Kidney glomerular epithelial cell (primary cell): Measurements from ENCODE around the gene SLCO2B1.

Experiments
- DNase-seq: peaks from one replicate; lab custom pipeline; 2025; lab: John Stamatoyannopoulos, UW

Gene SLCO2B1

DNA sequence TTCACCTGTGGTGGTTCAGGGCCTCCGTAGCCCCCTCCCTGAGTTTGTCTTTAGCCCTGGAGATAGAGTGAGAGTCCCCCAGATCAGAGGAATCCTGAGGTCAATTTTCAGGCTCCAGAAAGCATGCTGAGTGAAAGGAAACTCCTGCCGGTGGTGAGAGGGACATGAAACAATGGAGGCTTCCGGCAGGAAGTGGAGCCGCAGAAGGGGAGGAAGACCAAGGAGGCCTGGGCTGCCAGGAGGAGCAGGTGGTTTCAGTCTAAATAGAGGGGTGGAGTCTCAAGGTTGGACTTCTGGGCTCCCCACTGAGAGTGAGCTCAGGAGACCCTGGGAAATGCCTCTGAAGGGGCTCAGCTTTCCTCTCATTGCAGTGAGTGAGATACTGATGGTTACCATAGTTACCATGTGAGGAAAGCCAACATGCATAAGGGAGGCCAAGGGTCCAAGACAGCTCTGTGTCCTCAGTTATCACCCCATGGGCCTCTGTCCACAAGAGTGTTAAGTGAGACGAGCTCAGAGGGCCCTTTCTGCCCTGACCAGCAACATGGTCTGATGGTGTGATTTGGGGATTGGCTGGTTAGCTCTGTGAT, 10.7 kb downstream of the SLCO2B1 start:
- no peak for DNase-seq

DNA sequence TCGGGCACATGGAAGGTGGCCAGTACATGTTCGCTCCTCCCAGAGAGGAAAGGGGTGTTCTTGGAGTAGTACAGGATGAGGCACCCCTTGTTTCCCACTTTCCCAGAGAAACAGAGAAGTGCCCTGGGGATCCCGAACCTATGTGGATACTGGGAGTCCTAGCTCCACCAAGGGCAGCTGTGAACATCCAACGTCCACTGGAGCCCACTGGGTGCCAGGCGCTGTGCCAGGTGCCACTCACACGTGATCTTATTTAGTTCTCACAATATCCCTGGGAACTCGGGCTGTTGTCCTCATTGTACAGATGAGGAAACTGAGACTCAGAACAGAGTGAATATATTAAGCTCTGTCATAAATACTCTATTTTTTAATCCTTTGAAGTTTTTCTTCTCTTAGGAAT, 12.0 kb downstream of the SLCO2B1 start:
- DNase-seq: no peak

DNA sequence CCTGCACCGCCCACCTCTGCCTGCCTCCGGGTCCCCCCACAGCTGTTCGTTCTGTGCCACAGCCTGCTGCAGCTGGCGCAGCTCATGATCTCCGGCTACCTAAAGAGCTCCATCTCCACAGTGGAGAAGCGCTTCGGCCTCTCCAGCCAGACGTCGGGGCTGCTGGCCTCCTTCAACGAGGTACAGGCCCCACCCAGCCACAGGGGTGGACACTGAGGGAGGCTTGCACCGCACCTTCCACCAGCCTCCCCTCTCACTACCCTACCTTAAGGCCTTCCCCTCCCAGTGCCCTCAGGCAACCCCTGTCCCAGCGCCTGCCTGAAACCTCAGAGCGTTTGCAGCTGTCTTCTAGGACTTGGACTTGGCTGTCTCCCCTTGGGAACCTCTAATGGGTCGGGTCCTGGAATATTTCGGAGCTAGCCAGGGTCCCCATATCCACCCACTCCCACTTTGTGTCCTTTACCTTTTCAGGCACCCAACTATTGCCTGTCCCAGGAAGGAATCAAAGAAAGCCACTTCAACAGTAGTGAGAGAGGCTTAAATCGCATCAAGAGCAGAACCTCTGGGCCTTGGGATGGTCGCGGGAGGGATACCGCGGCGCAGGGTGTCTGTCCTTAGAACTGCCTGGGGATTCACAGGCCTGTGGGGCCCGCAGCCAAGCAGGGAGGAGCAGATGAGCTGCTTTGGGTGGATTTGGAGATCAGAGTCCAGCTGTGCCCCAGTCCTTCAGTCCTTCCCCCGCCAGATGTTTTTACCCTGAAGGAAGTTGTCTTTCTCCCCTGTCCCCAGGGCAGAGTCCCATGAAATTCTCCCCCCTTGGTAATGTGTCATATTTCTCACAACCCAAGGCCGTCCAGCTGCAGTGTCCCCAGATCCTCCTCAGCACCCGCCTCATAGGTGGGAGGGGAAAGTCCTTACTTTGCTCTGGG, 13.3 kb downstream of the SLCO2B1 start:
- no peak for DNase-seq

DNA sequence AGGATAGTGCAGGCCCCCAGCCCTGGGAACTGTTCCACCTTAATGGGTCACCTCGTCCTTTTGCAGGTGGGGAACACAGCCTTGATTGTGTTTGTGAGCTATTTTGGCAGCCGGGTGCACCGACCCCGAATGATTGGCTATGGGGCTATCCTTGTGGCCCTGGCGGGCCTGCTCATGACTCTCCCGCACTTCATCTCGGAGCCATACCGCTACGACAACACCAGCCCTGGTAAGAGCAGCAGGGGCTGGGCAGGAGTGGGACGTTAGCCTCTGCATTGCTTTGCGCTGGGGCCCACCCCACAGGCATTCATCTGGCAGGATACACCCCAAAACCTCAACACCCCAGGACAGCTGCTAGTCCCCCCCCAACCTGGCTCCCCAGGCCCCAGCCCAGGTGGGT, 14.8 kb downstream of the SLCO2B1 start:
- DNase-seq: no peak

DNA sequence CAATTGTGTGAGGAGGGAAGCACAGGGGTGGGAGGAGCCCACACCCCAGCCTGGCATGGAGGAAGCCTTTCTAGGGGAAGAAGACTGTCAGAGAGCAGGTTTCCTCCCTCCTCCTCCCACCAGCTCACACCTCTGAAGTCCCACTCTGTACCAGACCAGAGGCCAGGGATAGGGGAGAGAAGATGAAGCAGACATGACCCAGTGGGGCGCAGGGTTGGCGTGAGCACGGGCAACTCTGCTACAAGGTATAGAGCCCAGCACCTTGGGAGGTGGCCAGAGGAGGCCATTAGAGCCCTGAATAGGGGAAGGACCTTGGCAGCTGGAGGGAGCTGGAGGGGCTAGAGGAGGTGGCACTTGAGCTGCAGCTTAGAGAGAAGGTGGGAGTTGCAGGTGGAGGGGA, 15.9 kb downstream of the SLCO2B1 start:
- no peak for DNase-seq

DNA sequence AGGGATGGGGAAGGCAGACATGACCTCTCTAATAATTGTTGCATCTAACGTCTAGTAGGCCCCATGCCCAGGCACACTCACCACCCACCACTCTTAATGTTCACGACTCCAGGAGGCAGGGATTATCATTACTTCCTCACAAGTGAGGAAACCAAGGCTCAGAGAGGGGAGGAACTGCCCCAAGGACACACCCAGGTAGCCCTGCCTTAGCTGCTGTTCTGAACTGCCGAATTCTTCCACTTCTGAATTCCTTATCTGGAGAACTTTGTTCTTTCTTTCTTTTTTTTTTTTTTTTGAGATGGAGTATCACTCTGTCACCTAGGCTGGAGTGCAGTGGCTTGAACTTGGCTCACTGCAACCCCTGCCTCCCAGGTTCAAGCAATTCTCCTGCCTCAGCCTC, 16.7 kb downstream of the SLCO2B1 start:
- no peak for DNase-seq

DNA sequence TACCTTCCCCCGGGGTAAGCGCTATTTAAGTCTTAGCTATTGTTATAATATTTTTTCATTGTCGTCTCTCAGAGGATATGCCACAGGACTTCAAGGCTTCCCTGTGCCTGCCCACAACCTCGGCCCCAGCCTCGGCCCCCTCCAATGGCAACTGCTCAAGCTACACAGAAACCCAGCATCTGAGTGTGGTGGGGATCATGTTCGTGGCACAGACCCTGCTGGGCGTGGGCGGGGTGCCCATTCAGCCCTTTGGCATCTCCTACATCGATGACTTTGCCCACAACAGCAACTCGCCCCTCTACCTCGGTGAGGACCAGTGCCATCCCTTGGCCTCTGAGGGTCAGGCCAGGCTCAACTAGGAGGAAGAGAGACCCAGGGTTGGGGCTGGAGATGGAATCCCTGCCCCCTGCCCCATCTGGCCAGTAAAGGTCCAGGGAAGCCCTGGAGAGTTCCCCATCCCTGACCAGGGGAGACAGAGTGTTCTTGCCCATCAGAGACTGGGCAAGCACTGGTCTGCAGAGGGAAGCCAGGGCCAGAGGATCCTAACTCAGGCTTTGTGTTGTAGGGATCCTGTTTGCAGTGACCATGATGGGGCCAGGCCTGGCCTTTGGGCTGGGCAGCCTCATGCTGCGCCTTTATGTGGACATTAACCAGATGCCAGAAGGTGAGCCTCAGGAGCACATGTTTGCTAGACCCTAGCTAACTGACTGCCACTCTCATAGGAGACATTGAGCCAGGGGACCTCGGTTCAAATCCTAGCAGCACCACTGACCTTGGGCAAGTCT, 18.4 kb downstream of the SLCO2B1 start:
- DNase-seq: no peak

DNA sequence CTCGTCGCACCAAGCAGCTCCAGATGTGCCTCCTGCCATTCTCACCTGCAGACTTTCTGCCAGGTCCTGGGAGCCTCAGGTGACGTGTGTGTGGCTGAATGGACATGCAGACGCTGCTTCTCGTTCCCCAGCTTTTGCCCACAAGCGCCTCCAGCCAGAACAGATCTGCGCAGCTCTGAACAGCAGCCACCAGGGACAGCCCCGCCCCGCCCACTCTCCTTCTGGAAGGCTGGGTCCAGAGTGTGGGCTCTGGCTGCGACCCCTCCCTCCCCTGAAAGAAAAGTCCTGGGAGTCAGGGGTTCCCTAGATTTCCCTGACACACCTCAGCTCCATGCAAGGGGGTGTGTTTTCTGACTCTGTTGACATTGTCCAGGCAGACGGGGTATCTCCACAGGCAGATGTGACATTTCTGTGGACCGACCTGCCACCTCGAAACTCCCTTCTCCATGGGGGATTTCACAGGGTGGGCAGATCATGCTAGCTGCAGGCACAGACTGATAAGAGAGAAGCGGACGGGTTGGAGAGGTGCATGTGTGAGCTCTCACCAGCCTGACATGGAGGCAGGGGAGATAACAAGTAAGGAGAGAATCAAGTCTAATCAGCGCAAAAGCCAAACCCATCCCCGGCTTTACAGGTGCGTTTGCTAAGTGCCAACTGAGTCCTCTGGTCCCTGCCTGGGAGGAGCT, 19.8 kb downstream of the SLCO2B1 start:
- DNase-seq: no peak

DNA sequence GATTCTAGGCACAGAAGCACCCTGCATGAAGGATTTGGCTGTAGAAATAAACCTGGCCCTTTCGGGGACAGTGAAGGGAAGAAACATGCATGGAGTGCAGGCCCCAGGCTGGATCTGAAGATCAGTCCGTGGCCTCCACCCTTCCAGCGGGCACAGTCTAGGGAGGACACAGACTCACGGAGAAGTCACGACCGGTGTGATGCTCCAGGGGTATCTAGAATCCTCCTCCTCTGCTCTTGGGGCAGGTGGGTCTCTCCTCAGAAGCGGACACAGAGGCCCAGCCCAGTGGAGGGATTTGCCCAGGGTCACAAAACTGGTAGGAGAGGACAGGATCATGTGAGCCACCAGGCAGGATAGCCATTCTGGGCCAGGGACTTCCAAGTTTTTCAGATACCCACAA, 22.4 kb downstream of the SLCO2B1 start:
- no peak for DNase-seq

DNA sequence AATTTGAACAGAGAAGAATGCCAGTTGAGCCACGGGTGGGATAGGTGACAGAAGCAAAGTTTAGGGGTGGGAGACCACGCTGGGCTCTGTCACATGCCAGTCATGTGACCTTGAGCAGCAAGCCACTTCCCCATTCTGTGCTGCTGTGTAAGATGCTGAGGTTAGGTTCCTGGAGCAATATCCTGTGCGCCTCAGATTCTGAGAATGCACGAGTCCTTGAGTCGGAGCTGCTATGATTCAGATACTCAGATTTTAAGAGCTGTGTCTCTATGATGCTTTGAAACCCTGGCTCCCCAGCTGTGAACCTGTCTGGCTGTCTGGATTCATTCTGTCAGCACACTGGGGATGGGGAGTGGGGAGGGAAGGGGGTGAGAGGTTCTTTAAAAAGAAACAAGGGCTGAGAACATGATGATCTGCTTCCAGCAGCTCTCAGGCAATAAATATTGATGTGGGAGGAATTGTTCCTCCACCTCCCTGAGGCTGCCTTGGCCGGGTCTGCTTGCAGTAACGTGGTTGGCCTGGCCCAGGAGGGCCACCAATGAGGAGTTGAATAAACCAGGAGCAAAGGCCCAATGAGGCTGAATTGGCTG, 24.0 kb downstream of the SLCO2B1 start:
- no peak for DNase-seq

DNA sequence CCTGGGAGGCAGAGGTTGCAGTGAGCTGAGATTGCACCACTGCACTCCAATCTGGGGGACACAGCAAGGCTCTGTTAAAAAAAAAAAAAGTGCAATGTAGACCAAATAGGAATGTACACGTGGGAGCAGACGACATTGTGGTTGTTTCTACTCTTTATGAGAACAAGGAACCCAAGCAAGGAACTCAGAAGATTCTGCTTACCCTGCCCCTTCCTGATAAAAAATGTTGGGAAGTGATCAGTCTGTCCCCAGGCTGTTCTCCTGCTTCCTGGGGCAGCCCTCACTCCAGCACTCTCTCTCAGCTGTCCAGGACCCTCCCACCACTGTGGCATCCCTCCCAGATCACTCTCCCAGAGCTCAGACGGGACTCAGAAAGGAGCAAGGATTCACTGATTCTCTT, 31.8 kb downstream of the SLCO2B1 start:
- DNase-seq: no peak

DNA sequence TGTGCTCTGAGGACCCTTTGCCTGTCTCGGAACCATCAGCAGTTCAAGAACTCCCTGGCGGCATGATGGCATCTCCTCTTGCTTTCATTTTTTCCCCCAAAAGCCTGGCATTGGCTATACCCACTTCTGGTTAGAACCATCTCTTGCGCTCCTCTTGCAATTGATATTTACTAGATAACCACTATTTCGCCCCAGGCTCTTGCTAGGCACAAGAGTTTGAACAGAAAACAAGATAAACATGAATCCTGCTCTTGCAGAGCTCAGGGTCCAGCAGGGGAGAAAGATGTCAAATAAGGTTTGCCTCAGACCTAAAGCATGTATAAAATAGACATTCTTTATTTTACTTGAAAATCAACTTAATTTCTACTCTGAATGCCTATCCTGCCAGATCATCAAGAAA, 33.1 kb downstream of the SLCO2B1 start:
- no peak for DNase-seq

DNA sequence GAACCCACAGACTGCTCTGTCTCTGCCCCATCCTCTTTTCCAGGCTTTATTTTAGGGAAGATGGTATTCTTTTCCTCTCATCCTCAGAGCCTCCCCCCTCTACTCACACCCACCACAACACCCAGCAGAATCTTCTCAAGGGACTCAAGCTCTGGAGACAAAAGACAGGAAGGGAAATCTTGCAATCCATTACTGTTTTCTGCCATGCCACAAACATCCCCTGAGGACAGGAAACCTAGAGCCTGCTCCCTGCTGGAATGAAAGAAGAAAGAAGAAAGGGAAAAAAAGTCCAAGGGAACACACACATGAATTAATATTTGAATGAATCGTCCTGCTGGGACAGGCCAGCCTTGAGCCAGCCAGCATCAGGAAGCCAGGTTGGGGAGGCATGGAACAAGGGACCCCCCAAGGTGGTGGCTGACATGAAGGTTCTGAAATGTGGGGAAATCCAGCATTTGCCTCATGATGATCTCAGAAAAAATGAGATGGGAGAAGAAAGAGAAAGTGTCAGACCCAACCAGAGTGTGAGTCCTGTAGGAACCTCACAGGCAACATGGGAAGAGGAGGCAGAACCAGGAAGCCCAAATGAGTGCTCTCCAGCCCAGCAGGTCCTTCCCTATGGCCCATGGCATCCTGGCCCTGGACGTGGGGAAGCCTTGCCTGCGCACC, 34.0 kb downstream of the SLCO2B1 start:
- no peak for DNase-seq

DNA sequence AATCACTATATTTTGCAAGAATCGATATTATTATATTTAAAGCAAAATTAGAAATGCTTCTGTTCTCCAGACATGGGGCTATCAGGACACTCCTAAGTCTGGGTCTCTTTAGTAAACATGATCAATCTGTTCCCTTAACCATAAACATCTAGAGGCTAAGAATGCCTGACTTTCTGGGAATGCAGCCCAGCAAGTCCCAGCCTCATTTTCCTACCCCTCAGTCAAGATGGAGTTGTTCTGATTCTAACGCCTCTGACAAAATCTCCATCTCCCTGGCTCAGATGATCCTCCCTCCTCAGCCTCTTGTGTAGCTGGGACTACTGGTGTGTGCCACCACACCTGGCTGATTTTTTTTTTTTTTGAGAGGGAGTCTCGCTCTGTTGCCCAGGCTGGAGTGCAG, 35.0 kb downstream of the SLCO2B1 start:
- no peak for DNase-seq

DNA sequence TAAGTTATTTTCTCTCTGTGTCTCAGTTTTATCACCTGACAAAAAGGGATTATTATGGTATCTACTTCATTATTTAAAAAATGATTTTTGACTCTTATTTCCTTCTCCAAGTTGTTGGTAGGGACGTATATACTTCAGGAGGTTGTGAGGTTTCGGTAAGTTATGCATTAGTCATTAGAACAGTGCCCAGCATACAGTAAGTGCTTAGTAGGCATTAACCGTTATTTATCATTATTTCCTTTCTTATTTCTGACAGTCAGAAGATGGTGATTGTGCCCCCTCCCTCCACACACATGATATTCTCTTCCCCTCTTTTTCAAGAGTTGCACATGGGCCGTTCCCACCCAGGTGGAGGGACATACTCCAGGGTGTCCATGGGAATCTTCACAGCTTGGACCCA, 36.1 kb downstream of the SLCO2B1 start:
- DNase-seq: no peak

DNA sequence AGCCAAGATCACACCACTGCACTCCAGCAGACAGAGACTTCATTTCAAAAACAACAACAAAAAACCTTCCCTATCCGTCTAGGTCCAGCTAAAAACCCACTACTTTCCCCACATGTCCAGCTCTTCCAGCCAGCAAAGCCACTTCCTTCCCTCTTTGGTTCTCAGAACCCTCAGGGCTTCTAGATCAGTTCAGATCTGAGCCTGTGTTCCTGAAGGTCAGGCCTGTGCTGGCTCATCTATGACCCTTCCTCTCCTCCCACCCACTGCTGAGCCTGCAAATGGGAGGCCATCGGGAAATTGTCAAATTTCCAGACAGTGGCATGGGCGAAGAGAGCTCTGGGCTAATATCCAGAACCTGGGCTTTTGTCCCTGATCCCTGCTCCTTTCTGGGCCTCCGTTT, 37.8 kb downstream of the SLCO2B1 start:
- DNase-seq: no peak

DNA sequence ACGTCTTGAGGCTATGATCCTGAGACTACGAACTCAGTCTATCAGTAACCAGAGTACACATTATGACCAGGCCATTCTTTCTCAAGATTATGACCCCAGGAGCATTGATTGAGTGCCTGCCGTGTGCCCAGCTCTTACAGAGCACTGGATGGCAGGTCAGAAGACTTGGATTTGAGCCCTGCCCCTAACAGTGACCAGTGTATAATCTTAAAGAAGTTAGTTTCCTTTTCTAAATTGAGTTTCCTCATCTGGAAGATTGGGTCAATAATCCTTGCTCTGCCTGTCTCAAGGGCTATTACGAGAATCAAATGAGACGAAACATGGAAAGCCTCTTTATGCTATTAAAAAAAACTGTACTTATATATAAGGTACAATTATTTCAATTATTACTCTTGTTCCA, 38.2 kb downstream of the SLCO2B1 start:
- DNase-seq: no peak

DNA sequence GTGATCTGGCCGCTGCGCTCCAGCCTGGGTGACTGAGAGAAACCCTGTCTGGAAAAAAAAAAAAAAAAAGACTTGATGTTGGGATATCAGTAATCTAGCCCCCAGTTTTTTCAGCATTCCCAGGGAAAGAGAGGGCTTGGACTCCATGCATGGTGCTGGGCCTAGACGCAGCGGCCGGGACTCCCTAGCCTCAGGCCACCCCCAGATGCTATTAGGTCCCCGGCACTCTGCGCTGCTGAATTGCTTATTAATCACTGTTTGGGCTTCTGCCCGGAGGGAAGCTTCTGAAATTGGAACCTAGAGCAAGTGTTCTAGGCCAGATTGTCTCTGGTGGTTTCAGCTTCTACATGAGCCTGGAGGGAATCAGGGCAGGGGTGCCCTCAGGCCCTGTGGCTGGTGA, 39.0 kb downstream of the SLCO2B1 start:
- DNase-seq: no peak

DNA sequence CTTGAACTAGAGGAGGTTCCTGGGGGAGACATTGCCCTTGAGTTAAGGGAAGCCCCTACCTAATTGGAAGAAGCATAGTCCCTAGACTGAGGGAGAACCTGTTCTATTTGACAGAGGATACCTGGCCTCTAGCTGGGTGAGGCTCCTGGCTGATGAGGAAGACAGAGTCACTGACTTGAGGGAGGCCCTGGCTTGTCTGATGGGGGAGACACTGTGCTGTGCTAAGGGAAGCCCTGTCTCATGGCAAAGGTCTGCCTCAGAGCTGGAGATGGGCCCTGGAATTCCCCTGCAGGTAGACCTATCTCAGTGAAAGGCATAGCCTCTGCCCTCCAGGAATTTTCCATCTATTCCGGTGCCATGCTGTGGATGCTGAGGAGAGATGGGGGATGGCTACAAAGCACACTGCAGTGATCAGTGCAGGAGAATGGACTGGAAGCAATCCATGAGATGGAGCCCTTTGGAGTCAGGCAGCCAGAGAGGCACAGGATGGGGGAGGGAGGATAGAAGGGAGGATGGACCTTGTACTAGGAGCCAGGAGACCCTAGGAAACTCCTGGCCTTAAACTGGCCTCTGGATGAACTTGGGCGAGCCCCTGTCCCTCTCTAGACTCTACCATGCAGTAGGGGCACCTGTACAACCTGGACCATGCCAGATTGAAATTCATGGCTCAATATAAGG, 39.9 kb downstream of the SLCO2B1 start:
- no peak for DNase-seq

DNA sequence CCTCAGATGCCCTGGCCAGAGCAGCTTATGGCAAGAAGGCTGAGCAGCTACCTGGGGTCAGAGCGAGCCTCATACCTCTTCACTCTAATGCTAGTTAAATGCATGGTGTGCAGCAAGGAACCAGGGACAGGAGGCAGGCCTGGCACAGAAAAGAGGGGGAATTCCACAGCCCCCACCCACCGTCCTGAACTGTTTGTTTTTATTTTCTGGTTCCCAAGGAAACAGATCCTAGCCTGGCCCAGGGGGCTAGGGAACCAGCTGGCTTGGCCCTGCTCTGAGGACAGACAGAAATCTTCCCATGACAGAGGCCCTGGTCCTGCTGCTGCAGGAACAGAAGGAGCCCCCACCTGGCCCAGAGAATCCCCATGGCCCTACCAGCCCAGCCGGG, 40.4 kb downstream of the SLCO2B1 start:
- no peak for DNase-seq

DNA sequence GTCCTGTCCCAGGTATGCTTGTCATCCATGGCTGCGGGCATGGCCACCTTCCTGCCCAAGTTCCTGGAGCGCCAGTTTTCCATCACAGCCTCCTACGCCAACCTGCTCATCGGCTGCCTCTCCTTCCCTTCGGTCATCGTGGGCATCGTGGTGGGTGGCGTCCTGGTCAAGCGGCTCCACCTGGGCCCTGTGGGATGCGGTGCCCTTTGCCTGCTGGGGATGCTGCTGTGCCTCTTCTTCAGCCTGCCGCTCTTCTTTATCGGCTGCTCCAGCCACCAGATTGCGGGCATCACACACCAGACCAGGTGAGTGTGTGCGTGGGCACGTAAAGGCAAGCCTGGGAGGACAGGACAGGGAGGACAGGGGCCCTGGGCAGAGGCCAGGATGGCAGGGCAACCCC, 42.4 kb downstream of the SLCO2B1 start:
- DNase-seq: no peak
